Neural progenitor cell (in vitro differentiated cells): ENCODE data around the gene PRR15L.

ENCODE experiments used
- EZH2 ChIP-seq: fragments of 200-600 bp; sonication (generic); IDR thresholded peaks from 2 replicates; pipeline ENCODE4 v1.6.1; 2017; ENCODE audit warnings: antibody characterized with exemption, mild to moderate bottlenecking, moderate library complexity
- EZH2phosphoT487 ChIP-seq: fragments of 200-600 bp; sonication (generic); IDR thresholded peaks from 2 replicates; pipeline ENCODE4 v1.6.1; 2017; ENCODE audit warnings: antibody characterized with exemption
- TF ChIP-seq, protein P1 (sequence below): fragments of 200-600 bp; sonication (generic); IDR thresholded peaks from 2 replicates; pipeline ENCODE4 v1.5.1; 2017; ENCODE audit warnings: antibody characterized with exemption, mild to moderate bottlenecking

DNA sequence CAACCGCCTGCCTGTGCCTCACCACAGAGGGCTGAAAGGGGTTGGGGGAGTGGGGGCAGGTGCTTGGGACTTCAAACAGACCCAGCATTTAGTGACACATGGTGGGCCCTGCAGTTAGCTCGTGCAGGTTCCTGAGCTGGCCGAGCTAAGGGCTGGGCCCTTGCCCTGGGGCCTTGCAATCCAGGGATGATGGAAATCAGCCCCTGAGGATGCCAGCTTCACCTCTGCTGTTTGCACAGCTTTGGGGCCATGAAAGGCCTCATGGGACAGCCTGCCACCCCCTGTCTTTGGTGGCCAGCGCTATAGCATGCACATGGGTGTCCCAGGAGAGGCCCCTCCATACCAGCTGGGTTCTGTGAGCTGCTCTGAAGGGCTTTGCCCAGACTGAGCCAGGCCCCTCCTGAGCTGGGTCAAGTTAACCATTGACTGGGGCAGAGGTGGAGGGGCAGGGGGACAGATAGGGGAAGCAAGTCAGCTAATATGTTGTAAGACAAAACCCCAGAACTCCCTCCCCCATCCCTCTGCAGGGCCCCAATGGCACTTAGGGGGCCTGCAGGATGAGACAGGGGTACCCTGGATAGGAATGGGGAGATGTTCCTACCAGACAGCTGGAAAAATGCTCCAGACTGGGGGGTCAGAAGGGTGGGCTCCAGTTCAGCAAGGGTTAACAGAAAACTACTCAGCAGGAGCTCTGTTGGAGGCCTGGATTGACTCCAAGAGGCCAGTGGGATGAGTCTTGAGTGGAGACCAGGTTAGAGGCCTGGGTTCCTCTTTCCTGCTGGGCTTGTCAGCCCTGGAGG lies 692 bp downstream of the PRR15L start:
- TF ChIP-seq, protein P1, sequence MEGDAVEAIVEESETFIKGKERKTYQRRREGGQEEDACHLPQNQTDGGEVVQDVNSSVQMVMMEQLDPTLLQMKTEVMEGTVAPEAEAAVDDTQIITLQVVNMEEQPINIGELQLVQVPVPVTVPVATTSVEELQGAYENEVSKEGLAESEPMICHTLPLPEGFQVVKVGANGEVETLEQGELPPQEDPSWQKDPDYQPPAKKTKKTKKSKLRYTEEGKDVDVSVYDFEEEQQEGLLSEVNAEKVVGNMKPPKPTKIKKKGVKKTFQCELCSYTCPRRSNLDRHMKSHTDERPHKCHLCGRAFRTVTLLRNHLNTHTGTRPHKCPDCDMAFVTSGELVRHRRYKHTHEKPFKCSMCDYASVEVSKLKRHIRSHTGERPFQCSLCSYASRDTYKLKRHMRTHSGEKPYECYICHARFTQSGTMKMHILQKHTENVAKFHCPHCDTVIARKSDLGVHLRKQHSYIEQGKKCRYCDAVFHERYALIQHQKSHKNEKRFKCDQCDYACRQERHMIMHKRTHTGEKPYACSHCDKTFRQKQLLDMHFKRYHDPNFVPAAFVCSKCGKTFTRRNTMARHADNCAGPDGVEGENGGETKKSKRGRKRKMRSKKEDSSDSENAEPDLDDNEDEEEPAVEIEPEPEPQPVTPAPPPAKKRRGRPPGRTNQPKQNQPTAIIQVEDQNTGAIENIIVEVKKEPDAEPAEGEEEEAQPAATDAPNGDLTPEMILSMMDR, result no peak
- TF ChIP-seq EZH2 (no peak), EZH2phosphoT487 (no peak)
